ENCODE results near the gene NTF3.

NTF3 gene

DNA sequence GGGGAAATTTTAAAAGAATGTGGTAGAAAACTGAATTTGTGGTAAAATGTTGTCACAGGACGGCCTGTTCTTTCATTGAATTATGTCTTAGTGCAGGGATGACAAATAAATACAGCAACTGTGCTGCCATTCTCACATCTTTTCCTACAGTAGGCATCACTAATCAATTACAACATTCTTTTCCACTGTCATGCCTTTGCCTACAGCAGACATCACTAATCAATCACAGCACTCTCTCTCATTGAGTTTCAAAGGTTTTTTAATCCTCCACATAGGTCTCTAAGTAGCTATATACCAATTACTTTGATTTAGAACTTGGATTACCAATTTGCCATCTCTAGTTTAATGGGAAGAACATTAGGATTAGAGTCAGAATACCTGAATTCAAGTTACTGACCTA, 30.1 kb downstream of the NTF3 start:
- no peak for DNase-seq (ENCODE audit: low read depth)
- Histone ChIP-seq H3K27me3 (replicated peaks; ENCODE audit: control insufficient read depth, insufficient read depth, low read length) (peaks cover 4% of the 10 kb centered on the region), H3K4me3 (ENCODE audit: low read length) (no peak overlapping the region), H3K9me3 (ENCODE audit: control insufficient read depth, low read length) (no peaks in the 10 kb centered on the region), H3K4me1 (ENCODE audit: control insufficient read depth, insufficient read depth, low read length) (no peaks in the 10 kb centered on the region), H3K9ac (ENCODE audit: low read length) (no peak overlapping the region), H3K36me3 (ENCODE audit: control insufficient read depth, insufficient read depth, low read length, severe bottlenecking) (no peaks in the 10 kb centered on the region)

DNA sequence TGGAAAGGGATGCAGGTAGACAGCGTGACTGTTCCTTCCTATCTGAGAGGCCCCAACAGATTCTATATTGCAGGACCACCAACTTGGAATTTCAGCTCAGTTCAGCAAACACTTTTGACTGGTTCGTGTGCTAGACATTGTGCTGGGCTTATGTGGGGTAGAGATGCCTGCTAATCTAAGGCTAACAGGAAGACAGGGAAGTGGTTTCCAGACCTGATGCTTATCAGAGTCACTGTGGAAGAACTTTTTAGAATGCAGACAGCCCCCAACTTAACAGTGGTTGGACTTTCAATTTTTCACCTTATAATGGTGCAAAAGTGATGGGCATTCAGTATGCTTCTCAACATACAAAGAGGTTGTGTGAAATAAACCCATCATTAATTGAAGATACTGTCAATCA, 32.2 kb downstream of the NTF3 start:
- no peak overlapping the region for H3K9ac ChIP-seq (ENCODE audit: low read length)
- H3K36me3 ChIP-seq (ENCODE audit: control insufficient read depth, insufficient read depth, low read length, severe bottlenecking) = no peaks in the 10 kb centered on the region
- H3K4me3 ChIP-seq (ENCODE audit: low read length) = no peak overlapping the region
- DNase-seq (ENCODE audit: low read depth) = no peak
- H3K4me1 ChIP-seq (ENCODE audit: control insufficient read depth, insufficient read depth, low read length) = no peaks in the 10 kb centered on the region
- peaks cover 4% of the 10 kb centered on the region for H3K27me3 ChIP-seq (replicated peaks; ENCODE audit: control insufficient read depth, insufficient read depth, low read length)
- no peaks in the 10 kb centered on the region for H3K9me3 ChIP-seq (ENCODE audit: control insufficient read depth, low read length)

- Histone ChIP-seq H3K36me3 (ENCODE audit: control insufficient read depth, insufficient read depth, low read length, severe bottlenecking) (no peaks in the 10 kb centered on the region), H3K4me1 (ENCODE audit: control insufficient read depth, insufficient read depth, low read length) (no peaks in the 10 kb centered on the region), H3K27me3 (replicated peaks; ENCODE audit: control insufficient read depth, insufficient read depth, low read length) (peaks cover 4% of the 10 kb centered on the region), H3K4me3 (ENCODE audit: low read length) (no peak overlapping the region), H3K9ac (ENCODE audit: low read length) (no peak overlapping the region), H3K9me3 (ENCODE audit: control insufficient read depth, low read length) (no peaks in the 10 kb centered on the region)
- DNase-seq (ENCODE audit: low read depth) = no peak
Measured at GRCh38 chr12:5465384-5465783, 33.5 kb downstream of the NTF3 start.

DNA sequence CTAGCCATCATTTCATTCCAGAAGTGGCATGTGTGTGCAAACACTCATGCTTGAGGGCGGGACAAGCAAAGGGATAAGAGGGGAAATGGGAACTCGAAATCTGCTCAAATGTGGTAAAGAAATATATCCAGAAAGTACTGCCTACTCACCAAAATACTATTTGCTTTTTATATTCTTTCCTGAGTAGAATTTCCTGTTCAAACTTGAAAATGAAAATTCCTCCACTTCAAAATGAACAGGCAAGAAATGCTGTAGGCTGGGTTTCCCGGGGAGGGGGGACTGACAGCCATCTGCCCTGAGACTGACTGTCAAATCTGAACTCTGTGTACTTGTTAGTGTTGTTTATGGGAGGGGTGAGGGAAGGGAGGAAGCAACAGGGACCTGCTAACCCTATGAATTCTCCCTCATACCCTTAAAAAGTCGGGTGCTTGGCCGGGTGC, 34.6 kb downstream of the NTF3 start:
- H3K4me3 ChIP-seq (ENCODE audit: low read length) = no peak overlapping the region
- no peaks in the 10 kb centered on the region for H3K9me3 ChIP-seq (ENCODE audit: control insufficient read depth, low read length)
- H3K36me3 ChIP-seq (ENCODE audit: control insufficient read depth, insufficient read depth, low read length, severe bottlenecking) = no peaks in the 10 kb centered on the region
- DNase-seq (ENCODE audit: low read depth) = peak; percentile 33
- no peaks in the 10 kb centered on the region for H3K4me1 ChIP-seq (ENCODE audit: control insufficient read depth, insufficient read depth, low read length)
- no peak overlapping the region for H3K9ac ChIP-seq (ENCODE audit: low read length)
- peaks cover 7% of the 10 kb centered on the region for H3K27me3 ChIP-seq (replicated peaks; ENCODE audit: control insufficient read depth, insufficient read depth, low read length)

DNA sequence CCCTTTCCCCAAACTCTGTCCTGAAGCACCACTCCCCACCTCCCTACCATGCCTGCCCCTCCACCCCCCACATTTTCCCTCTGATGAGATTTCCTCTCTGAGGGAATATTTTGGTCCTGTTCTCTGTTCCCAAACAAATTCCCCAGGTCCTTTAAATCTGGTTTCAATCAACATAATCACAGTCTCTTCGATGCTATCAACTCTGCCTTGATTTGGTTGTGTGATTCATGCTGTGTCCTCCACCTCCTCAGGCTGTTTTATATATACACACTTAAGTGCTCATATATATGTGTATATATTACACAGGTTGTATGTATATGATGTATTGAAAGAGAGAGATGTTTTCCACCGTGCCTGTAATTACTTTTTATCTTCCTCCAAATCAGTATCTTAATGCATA, 36.0 kb downstream of the NTF3 start:
- no peaks in the 10 kb centered on the region for H3K9me3 ChIP-seq (ENCODE audit: control insufficient read depth, low read length)
- H3K4me3 ChIP-seq (ENCODE audit: low read length) = no peak overlapping the region
- H3K36me3 ChIP-seq (ENCODE audit: control insufficient read depth, insufficient read depth, low read length, severe bottlenecking) = no peaks in the 10 kb centered on the region
- peaks cover 19% of the 10 kb centered on the region for H3K27me3 ChIP-seq (replicated peaks; ENCODE audit: control insufficient read depth, insufficient read depth, low read length)
- peak; percentile 67 for DNase-seq (ENCODE audit: low read depth)
- no peak overlapping the region for H3K9ac ChIP-seq (ENCODE audit: low read length)
- H3K4me1 ChIP-seq (ENCODE audit: control insufficient read depth, insufficient read depth, low read length) = no peaks in the 10 kb centered on the region

- H3K4me1 ChIP-seq (ENCODE audit: control insufficient read depth, insufficient read depth, low read length) = no peaks in the 10 kb centered on the region
- no peak overlapping the region for H3K9ac ChIP-seq (ENCODE audit: low read length)
- no peak overlapping the region for H3K4me3 ChIP-seq (ENCODE audit: low read length)
- H3K36me3 ChIP-seq (ENCODE audit: control insufficient read depth, insufficient read depth, low read length, severe bottlenecking) = no peaks in the 10 kb centered on the region
- DNase-seq (ENCODE audit: low read depth) = no peak
- H3K9me3 ChIP-seq (ENCODE audit: control insufficient read depth, low read length) = no peaks in the 10 kb centered on the region
- H3K27me3 ChIP-seq (replicated peaks; ENCODE audit: control insufficient read depth, insufficient read depth, low read length) = peaks cover 25% of the 10 kb centered on the region
Measured at GRCh38 chr12:5470221-5470620, 38.3 kb downstream of the NTF3 start.

- no peak for DNase-seq (ENCODE audit: low read depth)
- Histone ChIP-seq H3K4me1 (ENCODE audit: control insufficient read depth, insufficient read depth, low read length) (no peaks in the 10 kb centered on the region), H3K36me3 (ENCODE audit: control insufficient read depth, insufficient read depth, low read length, severe bottlenecking) (no peaks in the 10 kb centered on the region), H3K27me3 (replicated peaks; ENCODE audit: control insufficient read depth, insufficient read depth, low read length) (peaks cover 21% of the 10 kb centered on the region), H3K9me3 (ENCODE audit: control insufficient read depth, low read length) (no peaks in the 10 kb centered on the region), H3K4me3 (ENCODE audit: low read length) (no peak overlapping the region), H3K9ac (ENCODE audit: low read length) (no peak overlapping the region)
Measured at GRCh38 chr12:5470703-5471102, 38.8 kb downstream of the NTF3 start.

- H3K4me1 ChIP-seq (ENCODE audit: control insufficient read depth, insufficient read depth, low read length) = no peaks in the 10 kb centered on the region
Measured at GRCh38 chr12:5473076-5473782, 41.3 kb downstream of the NTF3 start.

DNA sequence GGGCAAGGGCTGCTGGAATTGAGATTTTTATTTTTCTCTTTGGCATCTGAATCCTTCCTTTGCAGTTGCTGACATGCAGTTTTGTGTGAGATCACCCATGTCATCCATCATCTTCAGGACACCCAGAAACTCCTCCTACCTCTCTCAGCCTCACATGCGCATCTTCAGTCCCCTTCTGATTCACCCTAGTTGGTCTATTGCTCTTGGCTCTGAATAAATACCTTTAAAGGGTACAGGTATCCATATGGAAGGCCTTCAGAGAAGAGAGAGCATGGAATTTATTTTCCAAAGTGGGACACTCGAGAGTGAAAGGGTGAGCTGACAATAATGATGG, 41.8 kb downstream of the NTF3 start:
- H3K4me1 ChIP-seq (ENCODE audit: control insufficient read depth, insufficient read depth, low read length) = no peaks in the 10 kb centered on the region
- H3K4me3 ChIP-seq (ENCODE audit: low read length) = no peak overlapping the region
- no peaks in the 10 kb centered on the region for H3K36me3 ChIP-seq (ENCODE audit: control insufficient read depth, insufficient read depth, low read length, severe bottlenecking)
- H3K27me3 ChIP-seq (replicated peaks; ENCODE audit: control insufficient read depth, insufficient read depth, low read length) = peaks cover 28% of the 10 kb centered on the region
- no peak overlapping the region for H3K9ac ChIP-seq (ENCODE audit: low read length)
- H3K9me3 ChIP-seq (ENCODE audit: control insufficient read depth, low read length) = no peaks in the 10 kb centered on the region
- no peak for DNase-seq (ENCODE audit: low read depth)

More at GRCh38 chr12:5473076-5473782, 41.3 kb downstream of the NTF3 start:
- no peak overlapping the region for H3K4me3 ChIP-seq (ENCODE audit: low read length)
- no peaks in the 10 kb centered on the region for H3K9me3 ChIP-seq (ENCODE audit: control insufficient read depth, low read length)
- H3K9ac ChIP-seq (ENCODE audit: low read length) = no peak overlapping the region
- H3K27me3 ChIP-seq (replicated peaks; ENCODE audit: control insufficient read depth, insufficient read depth, low read length) = peaks cover 28% of the 10 kb centered on the region
- DNase-seq (ENCODE audit: low read depth) = peak; percentile 30
- H3K36me3 ChIP-seq (ENCODE audit: control insufficient read depth, insufficient read depth, low read length, severe bottlenecking) = no peaks in the 10 kb centered on the region

GRCh38 chr12:5476356-5476755, 44.4 kb downstream of the NTF3 start:
- Histone ChIP-seq H3K27me3 (replicated peaks; ENCODE audit: control insufficient read depth, insufficient read depth, low read length) (peaks cover 33% of the 10 kb centered on the region), H3K9ac (ENCODE audit: low read length) (no peak overlapping the region), H3K9me3 (ENCODE audit: control insufficient read depth, low read length) (no peaks in the 10 kb centered on the region), H3K4me1 (ENCODE audit: control insufficient read depth, insufficient read depth, low read length) (no peaks in the 10 kb centered on the region), H3K36me3 (ENCODE audit: control insufficient read depth, insufficient read depth, low read length, severe bottlenecking) (no peaks in the 10 kb centered on the region), H3K4me3 (ENCODE audit: low read length) (no peak overlapping the region)
- no peak for DNase-seq (ENCODE audit: low read depth)

GRCh38 chr12:5478081-5478706, 46.3 kb downstream of the NTF3 start:
- Histone ChIP-seq H3K36me3 (ENCODE audit: control insufficient read depth, insufficient read depth, low read length, severe bottlenecking) (no peaks in the 10 kb centered on the region), H3K9ac (ENCODE audit: low read length) (no peak overlapping the region), H3K9me3 (ENCODE audit: control insufficient read depth, low read length) (no peaks in the 10 kb centered on the region), H3K4me3 (ENCODE audit: low read length) (no peak overlapping the region), H3K4me1 (ENCODE audit: control insufficient read depth, insufficient read depth, low read length) (no peaks in the 10 kb centered on the region), H3K27me3 (replicated peaks; ENCODE audit: control insufficient read depth, insufficient read depth, low read length) (peaks cover 25% of the 10 kb centered on the region)
- no peak for DNase-seq (ENCODE audit: low read depth)

DNA sequence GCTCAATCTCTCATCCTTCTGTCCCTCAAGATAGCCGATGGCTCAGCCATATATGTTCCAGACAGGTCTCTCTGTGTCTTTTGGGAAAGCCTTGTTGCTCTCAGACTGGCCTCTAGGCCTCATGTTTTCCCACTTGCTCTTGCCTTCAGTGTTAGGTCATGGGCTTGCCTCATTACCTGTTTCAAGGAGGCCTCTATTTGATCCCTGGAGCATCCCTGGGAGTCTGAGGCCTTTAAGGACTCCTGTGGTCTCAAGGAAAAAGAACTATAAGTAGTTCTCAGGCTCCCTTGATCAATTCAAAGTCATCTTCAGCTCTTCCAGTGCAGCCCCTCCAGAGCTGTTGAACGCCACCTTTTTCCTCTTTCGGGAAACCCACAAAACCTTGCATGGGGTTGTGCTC, 47.9 kb downstream of the NTF3 start:
- Histone ChIP-seq H3K36me3 (ENCODE audit: control insufficient read depth, insufficient read depth, low read length, severe bottlenecking) (no peaks in the 10 kb centered on the region), H3K9ac (ENCODE audit: low read length) (no peak overlapping the region), H3K27me3 (replicated peaks; ENCODE audit: control insufficient read depth, insufficient read depth, low read length) (peaks cover 24% of the 10 kb centered on the region), H3K9me3 (ENCODE audit: control insufficient read depth, low read length) (no peaks in the 10 kb centered on the region), H3K4me1 (ENCODE audit: control insufficient read depth, insufficient read depth, low read length) (no peaks in the 10 kb centered on the region), H3K4me3 (ENCODE audit: low read length) (no peak overlapping the region)
- no peak for DNase-seq (ENCODE audit: low read depth)
